ENCODE data around the gene SAAL1. TPM values are rescaled to one million over a fixed set of nuclear protein-coding genes. Genes with fewer than 3 reads are reported as not detected.

Gene SAAL1
- total RNA-seq, 1 donor from 2014 or later, result 7.3 TPM

- ATAC-seq (ENCODE audit: poor library complexity) (no peak), DNase-seq (no peak)
- intact Hi-C loops (cut with DNase I), result no loop called here
Observed at GRCh38 chr11:18050848-18051247, 55.0 kb downstream of the SAAL1 start.

GRCh38 chr11:18046116-18046777 is 59.6 kb downstream of the SAAL1 start, which contains the start of gene TPH1:
TSS of gene TPH1 (minus strand) at chr11:18046269. CDS start at chr11:18040762, 5,507 bp downstream.
- DNase-seq, result peak; percentile 56
- ATAC-seq (ENCODE audit: poor library complexity), result peak; percentile 63
- intact Hi-C loops (cut with DNase I), result no loop called here

- intact Hi-C loops (cut with DNase I), result no loop called here
- ATAC-seq (ENCODE audit: poor library complexity) (no peak), DNase-seq (no peak)
Observed at GRCh38 chr11:18036456-18036855, 69.4 kb downstream of the SAAL1 start.

Other genes starting within 250 kb of the SAAL1 start
- 14.7 TPM for gene SERGEF, start 93.0 kb downstream of the SAAL1 start, total RNA-seq
- gene TPH1, start 59.8 kb downstream of the SAAL1 start, total RNA-seq, result 0.08 TPM
- gene MRGPRX3, start 26.5 kb upstream of the SAAL1 start, total RNA-seq, result not detected
- gene MRGPRX4, start 66.8 kb upstream of the SAAL1 start, total RNA-seq, result not detected
- gene SAA4, start 130.7 kb upstream of the SAAL1 start, total RNA-seq, result not detected
- gene SAA2, start 142.6 kb upstream of the SAAL1 start, total RNA-seq, result 1.3 TPM
- 6.9 TPM for gene SAA1, start 160.2 kb upstream of the SAAL1 start, total RNA-seq
- gene HPS5, start 216.1 kb upstream of the SAAL1 start, total RNA-seq, result 11.4 TPM
- 24.4 TPM for gene GTF2H1, start 216.5 kb upstream of the SAAL1 start, total RNA-seq